Stimulated activated CD8-positive, alpha-beta memory T cell treated with anti-CD3 and anti-CD28 coated beads, Interleukin-2, amount 100 ng/mL, for 48 hours (primary cell): ENCODE results near the gene CAPG.
"Not testable (repeated sequence)": the region's sequence is repeated elsewhere in the genome, so short reads cannot be mapped to it uniquely, and the experiment has no call there.

ENCODE experiments used
- DNase-seq, 2 donors: peaks; one replicate each; pipeline ENCODE4 v3.0.0-alpha.2; 2020; ENCODE audit warnings: low read depth in 2 of 2

CAPG gene

DNA sequence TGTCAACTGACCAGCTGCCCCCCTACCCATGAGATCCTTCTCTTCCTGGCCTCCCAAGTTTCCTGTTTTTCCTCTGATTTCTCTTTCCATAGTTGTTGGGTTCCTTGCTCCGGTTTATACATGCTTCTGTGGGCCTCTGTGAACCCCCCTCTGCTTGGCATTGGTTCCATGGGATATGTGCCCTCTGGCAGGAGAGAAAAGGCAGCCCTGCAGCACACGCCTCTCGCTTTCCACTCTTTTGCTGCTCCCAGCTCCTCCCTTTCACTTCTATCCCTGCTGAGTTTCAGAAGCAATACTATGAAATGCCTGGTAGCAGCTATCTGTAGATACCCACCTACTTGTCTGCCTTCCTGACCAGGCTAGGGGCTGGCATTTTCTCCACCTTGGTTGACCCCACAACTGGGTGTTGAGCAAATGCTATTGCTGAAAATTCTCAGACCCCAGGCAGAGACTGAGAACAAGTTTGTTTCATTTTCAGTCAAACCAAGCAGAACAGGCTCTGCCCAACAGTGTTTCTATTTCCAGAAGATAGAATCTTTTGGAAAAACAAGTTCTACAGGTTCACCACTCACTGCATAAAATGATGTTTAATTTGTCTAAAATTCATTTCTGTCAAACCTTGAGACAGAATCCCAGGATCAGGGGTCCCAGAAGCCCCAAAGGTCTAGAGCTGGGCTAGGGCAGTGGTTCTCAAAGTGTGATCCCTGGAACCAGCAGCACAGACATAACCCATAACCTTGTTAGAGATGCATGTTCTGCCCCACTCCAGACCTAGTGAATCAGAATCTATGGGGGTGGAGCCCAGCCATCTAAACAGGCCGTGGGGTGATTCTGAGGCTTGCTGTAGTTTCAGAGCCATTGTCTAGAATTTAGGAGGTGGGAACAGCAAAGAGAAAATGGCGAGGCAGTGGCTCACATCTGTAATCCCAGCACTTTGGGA, 13.4 kb downstream of the CAPG start:
- DNase-seq = no peak

DNA sequence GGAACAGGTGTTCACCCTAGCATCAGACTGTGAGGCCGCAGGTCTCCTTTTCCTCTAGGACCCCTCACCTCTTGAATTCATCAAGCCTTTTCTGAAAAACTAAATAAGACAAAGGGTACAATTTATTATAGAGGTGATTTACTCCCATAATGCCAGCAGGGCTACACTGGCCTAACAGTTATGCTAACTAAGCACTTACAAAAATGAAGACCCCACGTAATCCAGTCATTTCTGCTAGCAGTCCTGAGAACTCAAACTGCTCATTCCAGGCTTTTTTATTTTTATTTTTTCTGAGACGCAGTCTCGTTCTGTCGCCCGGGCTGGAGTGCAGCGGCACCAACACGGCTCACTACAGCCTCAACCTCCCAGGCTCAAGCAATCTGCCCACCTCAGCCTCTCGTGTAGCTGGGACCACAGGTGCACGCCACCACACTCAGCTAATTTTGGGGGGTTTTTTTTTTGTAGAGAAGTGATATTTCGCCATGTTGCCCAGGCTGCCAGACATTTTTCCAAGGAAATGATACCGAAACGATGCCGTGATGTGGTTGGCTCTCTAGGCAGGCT, 14.2 kb downstream of the CAPG start:
- no peak for DNase-seq

DNA sequence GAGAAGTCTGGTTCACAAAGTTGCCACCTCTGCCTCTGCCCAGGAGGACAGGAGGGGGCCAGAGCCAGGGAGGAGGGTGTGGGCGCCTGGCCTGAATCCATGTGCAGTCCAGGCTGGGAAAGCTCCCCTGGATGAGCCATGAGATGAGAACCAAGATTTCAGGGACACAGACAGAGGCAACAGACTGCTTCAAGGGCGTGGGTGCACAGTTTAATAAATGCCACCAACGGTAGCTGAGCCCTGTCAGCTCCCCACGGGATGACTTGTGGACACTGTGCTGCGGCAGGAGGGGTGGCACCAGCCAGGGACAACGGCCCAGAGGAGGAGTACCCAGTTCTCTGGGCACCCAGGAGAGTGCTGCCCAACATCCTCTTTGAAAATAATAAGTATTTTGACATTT, 15.2 kb downstream of the CAPG start:
- DNase-seq = no peak

DNA sequence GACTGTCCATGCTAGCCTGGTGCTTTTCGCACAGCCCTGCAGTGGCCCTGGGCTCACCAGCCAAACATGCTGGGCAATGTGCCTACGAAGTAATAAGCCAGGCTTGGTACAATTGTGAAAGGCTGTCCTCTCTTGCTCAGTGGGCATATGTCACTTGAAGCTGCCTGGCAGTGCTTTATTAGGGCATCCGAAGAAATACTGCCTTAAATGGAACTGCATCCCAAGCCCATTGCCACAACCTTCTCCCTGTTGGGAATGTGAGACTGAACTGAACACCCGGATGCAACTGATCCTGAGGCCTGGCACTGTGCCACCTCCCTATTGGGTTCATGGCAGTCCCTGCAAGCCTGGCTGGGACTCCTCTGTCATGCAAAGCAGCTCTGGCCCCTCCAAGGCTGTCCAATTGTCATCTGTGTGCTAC, 15.9 kb downstream of the CAPG start:
- no peak for DNase-seq

DNA sequence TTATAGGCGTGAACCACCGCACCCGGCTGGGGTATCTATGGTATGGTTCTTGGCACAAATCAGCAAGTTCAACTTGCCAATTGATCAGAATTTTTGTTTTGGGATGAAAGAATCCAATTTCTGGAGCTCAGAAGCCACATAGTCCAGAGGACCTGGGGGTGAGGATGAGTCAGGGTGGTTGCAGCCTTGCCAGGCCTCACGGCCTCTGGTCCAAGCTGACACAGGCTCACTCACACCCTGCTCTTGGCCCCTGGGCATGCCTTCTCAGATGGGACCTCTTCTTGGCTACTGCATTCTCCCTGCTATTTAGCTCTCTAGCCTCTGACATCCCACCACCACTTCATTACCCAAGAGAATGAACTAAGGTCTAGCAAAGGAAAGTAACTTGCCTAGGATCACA, 16.3 kb downstream of the CAPG start:
- DNase-seq = no peak

DNA sequence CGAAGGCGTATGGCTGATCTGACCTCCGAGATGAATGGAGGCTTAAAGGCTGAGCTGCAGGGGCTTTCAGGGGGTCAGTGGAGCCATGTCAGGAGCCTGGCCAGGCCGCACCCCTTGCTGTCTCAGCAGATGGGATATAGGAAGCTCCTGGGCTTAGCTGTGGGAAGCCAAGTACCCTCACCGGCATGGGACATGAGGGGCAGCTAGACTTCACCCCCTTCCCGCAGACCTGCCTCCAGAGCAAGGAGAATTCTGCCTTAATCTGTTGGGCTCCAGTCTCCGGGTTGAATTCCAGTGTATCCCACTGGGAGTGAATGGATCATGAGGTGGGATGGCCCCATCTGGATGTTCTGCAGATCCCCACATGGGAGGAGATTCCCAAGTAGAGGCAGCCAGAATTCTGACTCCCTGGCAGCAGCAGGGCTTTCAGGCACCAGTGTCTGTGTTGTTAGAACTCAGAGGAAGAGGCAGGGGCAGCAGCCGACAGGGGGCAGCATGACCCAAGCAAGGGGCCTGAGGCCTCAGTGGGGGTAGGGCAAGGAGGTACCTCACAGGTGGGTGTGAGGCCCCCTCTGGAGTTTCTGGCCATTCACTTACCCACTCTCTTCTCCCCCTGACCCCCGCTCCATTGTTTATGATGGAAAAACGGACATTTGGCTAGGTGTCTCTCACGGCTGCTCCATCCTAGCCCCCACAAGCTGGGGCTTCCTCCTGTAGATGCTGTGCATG, 19.1 kb downstream of the CAPG start:
- peak; percentile 64 to 66 for DNase-seq

DNA sequence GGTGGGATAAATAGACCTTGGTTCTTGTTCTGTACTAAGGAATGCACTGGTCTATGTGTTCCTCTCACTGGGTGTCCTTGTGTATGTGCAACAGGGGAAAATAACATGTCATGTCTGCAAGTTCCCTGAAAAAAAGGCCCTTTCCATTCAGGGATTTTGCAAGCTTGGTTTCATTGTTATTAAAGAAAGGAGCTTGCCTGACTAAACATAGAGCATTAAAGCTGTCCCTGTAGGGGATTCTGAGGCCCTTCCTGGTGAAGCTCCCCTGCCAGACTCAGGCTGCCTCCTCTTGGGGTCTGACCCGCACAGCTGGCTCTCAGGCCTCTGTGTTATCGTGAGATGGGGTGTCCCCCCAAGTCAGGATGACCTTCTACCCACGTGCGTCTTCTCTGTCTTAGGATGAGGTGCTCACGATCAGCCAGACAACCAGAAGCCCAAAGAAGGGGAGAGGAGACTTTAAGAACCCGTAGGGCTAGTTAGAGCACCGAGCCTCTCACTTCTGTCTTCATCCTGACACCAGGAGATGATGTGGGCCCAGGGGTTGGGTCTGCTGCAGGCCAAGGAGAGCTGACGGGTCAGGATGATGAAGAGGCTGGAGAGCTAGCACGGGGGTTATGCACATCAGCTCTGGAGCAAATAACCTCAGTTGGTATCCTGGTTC, 21.2 kb downstream of the CAPG start:
- no peak for DNase-seq

DNA sequence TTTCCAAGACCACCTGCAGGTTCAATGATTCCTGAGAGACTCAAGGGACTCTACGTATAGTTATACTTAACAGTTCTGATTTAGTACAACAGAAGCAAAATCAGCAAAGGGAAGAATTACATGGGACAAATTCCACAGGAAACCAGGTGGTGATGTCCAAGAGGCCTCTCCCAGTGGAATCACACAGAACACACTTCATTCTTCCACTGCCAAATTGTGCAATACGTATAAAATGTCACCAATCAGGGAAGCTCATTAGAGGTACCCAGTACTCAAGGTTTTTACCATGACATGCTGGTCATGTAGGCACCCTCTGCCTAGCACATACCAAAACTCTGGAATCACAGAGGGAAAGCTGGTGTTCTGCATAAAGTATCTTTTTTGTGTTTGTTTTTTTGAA, 22.4 kb downstream of the CAPG start:
- DNase-seq = no peak

DNA sequence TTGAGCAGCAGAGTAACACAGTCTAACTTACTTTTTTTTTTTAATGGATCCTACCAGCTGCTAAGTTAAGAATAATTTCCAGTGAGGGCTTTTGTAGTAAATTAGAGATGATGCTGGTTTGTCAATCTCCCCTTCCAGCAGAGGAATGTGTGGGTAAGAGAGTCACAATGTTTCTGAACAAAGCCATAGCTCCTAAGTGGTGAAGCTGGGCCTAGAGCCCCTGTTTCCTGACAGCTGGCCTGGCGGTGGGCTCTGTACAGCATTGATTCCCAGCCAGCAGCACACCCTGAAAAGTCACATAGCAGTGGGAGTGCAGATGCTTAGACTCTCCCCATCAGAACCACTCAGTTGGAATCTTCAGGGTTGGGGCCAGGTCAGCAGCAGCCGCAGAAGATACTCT, 24.4 kb downstream of the CAPG start:
- DNase-seq = no peak

DNA sequence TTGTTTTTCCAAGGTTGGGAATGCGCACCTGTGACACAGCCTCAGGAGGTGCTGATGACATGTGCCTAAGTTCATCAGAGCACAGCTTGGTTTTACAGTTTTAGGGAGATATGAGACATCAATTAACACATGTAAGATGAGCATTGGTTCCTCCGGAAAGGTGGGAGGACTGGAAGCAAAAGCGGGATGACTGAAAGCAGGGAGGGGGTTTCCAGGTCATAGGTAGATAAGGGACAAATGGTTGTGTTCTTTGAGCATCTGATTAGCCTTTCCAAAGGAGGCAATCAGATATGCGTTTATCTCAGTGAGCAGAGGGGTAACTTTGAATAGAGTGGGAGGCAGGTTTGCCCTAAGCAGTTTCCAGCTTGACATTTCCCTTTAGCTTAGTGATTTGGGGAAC, 26.3 kb downstream of the CAPG start:
- no peak for DNase-seq

DNA sequence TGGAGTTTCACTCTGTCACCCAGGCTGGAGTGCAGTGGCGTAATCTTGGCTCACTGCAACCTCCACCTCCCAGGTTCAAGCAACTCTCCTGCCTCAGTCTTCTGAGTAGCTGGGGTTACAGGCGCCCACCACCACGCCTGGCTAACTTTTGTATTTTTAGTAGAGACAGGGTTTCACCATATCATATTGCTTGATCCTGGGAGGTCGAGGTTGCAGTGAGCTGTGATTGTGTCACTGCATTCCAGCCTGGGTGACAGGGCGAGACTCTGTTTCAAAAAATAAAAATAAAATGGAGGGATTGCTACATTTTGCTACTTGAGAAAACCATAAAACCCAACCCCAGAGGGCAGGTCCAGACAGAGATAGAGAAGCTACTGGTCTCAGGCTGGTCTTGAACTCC, 27.0 kb downstream of the CAPG start:
- not testable (repeated sequence) for DNase-seq

DNA sequence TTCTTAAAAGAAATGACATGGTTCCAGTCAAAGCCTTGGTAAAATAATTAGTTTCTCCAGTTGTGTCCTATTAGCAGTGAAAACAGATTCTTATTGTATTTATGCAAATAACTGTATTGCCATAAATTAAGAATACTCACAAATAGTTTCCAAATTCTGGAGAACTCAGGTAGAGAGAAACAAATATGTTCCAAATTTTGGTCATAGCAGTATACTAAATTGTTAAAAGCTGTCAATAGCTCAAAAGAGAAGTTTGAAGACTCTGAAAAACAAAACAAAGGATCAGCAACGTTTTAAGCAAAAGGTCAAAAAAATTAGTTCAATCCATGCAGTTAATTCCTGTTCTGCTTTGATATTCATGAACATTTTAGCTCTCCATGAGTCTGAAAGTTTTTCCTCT, 30.1 kb downstream of the CAPG start:
- no peak for DNase-seq

DNA sequence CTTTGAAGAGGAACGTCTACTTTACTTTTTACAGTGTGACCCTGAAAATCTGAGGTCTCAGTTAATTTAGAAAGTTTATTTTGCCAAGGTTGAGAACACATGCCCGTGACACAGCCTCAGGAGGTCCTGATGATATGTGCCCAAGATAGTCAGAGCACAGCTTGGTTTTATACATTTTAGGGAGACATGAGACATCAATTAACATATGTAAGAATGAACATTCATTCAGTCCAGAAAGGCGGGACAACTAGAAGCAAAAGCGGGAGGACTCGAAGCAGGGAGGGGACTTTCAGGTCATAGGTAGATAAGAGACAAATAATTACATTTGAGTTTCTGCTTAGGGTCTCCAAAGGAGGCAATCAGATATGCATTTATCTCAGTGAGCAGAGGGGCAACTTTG, 31.9 kb downstream of the CAPG start:
- DNase-seq = no peak

DNA sequence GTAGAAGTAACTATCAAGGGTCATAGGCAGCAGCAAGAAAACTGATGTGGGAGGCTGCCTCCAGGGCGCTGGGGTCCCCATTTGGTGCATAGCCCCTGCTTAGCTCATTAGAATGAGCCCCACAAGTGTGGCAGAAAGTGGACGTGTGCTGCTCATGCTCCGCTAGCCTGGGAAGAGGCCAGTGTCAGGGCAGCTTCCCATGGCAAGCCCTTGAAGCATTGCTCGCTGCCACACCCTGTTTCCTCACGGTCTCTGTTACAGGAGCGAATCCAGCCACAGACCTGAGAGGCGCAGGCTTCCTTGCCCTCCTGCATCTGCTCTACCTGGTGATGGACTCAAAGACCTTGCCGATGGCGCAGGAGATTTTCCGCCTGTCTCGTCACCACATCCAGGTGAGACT, 33.1 kb downstream of the CAPG start:
- no peak for DNase-seq

DNA sequence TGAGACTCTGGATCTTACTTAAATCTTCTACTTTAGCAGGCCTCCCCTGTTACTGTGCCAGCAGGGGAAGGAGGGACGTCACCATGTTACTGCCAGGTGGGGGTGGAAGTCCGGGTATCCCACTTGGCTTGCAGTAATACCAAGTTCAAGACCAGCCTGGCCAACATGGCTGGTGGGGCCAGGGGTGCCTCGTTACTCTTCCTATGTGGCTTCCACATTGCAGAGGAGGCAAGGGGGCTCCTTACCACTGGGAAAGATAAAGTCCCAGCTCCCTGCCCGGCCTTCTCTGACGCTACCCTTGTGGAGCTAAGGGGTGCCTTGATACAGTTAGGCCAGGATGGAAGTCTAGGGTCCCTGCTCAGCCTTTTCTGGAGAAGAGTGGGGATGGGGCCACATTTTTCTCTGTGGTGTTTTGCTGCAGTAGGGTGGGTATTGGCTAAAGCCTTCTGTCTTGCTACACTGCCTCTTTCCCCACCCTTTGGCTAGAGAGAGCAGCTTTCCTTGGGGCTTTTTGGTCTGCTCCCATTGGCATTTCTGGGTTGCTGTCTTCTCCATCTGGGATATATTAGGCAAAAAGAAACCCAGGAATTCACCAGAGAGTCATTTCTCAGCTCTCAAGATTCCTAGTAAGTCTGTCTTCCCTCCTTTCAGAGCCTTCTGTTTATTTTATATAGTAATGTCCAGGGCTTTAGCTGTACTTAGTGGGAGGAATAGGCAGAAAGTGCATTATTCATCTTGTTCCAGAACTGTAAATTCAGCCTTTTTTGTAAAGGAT, 33.7 kb downstream of the CAPG start:
- no peak for DNase-seq

DNA sequence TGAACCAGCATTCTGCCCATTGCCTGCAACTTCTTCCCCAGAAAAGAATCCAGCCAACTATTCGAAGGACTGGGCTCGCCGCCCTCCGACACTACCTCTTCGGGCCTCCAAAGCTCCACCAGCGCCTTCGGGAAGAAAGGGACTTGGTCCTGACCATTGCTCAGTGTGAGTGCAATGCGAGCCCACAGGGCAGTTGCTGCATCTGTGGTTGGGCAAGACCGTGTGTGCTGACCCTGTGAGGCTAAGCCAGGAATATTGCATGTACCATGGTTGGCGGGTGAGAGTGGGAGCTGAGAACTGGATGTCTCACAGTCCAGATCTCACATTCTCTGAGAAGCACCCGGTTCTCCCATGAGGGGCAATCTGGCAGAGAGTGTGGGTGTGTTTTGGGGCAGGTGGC, 39.1 kb downstream of the CAPG start:
- no peak for DNase-seq

DNA sequence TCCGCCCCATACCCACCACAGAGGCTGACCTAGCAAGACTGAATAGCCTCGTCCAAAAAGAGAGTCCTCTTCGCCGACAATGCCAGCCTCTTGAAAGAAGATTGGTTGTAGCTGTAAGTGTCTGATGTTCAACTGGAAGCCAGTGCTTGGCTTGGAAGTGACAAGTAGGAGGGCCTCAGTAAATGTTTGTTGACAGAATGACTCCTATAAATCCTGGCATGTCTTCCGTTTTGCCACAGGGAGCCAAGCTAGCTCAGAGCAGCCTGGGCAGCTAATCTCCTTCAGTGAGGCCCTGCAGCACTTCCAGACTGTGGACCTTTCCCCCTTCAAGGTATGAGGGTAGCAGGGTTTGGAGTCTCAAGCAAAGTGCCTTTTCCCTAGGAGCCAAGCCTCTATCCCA, 40.7 kb downstream of the CAPG start:
- no peak for DNase-seq

DNA sequence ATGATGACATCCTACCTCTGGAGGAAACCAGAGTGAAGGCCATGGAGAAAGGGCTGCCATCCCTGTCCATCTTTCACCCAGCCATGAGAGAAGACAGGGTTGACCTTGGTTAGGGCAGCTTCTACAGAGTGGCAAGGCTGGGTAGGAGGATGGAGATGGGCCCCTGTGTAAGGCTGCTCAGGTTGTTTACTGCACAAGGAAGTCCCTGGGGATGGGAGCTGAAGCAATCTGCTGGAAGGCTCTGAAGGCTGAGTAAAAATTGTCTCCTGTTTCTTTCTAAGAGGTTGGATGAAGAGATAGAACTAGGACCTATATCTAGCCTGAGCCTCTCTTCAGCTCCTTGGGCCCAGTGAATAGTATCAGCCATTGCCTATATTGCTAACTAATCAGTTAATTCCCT, 41.2 kb downstream of the CAPG start:
- no peak for DNase-seq

DNA sequence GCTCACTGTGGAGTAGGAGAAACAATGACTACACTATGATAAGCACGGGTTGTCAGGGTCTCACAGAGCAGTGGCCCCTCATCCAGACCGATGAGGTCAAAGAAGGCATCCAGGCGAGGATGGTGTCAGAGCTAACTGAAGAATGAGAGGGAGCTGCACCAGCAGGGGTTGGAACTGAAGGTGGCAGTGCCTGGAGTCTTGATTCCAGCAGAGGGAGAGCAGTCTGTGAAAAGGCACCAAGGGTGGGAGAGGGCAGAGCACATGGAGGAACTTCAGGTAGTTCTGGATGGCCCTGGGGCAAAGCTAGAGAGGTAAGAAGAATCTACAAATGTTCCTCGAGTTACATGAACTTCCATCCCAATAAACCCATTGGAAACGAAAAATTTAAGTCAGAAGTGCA, 43.0 kb downstream of the CAPG start:
- no peak for DNase-seq

DNA sequence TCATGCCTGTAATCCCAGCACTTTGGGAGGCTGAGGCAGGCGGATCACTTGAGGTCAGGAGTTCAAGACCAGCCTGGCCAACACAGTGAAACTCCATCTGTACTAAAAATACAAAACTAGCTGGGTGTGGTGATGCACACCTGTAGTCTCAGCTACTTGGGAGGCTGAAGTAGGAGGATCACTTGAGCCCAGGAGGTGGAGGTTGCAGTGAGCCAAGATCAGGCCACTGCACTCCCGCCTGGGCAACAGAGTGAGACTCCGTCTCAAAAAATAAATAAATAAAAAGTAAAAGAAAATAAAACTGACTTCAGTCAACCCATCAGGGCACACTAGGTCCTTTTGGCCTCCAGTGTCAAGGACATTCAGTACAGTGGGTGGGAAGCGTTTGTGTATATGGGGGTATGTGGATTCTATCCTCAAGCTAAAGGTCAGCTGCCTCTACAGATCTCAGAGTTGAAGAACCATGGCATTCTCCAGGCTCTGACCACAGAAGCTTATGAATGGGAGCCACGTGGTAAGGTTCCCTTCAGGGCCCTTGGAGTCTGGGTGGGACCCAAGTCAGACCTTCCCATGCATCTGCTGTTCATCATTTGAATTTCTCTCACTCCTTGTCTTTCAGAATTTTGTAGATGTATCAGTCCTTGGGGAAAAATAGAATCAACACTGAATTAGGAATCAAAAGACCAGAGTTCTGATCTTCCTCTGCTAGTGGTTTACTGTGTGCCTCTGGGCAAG, 47.3 kb downstream of the CAPG start:
- DNase-seq = not testable (repeated sequence)

DNA sequence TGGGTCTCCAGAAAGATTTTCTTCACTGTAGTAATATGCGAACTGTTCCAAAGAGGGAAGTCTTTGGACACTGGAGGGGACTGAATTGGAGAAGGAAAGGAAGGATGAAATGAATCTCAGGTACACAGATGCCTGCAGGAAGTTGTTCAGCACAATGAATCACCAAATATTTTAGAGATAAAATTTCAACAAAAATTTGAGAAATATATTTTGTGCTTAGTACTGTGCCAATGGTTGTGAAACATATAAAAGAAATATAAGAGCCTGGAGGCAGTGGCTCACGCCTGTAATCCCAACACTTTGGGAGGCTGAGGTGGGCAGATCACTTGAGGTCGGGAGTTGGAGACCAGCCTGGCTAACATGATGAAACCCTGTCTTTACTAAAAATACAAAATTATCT, 52.4 kb downstream of the CAPG start:
- no peak for DNase-seq
